Measurements from ENCODE around the gene NOS1AP.

NOS1AP gene

DNA sequence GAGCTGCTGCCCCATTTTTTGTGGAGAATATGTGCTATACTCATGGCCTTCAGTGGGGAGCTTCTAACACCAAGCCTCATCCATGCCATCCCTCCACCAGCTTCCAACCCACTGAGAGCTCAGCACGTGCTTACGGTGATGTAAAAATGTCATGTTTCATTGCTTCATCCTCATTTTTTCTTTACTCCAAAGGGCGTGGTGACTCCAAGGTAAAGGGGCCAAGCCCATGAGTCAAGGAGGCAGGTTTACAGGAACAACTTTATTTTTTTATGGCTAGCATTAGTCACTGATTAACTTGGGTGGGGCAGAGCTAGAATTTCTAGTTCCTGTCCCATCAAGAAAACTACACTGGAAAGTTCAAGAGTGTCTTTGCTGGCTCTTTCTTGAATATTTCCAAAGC lies 311.9 kb downstream of the NOS1AP start, which contains the start of gene C1orf226:
Gene C1orf226 (plus strand): TSS at position 346 of the 400 bp plus-strand sequence. CDS start 174 bp downstream, outside the sequence.
- DNase-seq (ENCODE audit: extremely low spot score), result no peak
- ChIA-PET CTCF (interaction anchor here (0.7 to 1.2 kb wide), 2 partner anchors 18 to 24 kb away, joined by 3 read pairs; no protein-coding TSS in a partner anchor), POLR2A (no interaction called here)
- TF ChIP-seq HDGF (IDR thresholded peaks at IDR 0.05; ENCODE audit: borderline replicate concordance), result no peak
- TF ChIP-seq SP1 (IDR thresholded peaks at IDR 0.05), result no peak

GRCh38 chr1:162381941-162382750 lies 312.7 kb downstream of the NOS1AP start:
- TF ChIP-seq TARDBP (IDR thresholded peaks at IDR 0.05), result no peak
- DNase-seq (ENCODE audit: extremely low spot score), result no peak
- ChIA-PET POLR2A (no interaction called here), CTCF (interaction anchor here (1.2 kb wide), 1 partner anchor 24 kb away, joined by 3 read pairs; no protein-coding TSS in a partner anchor)

DNA sequence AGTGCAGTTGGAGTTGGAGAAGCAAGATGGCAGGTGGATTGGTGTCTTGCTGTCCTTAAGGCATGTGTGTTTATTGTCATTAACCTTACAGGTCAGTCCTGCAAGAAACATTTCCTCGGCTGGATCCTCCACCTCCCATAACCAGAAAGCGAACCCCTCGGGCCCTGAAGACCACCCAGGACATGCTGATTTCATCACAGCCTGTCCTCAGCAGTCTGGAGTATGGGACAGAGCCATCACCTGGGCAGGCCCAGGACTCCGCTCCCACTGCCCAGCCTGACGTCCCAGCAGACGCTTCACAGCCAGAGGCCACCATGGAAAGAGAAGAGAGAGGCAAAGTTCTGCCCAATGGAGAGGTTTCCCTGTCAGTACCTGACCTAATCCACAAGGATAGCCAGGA lies 313.6 kb downstream of the NOS1AP start:
- TF ChIP-seq BHLHE40 (IDR thresholded peaks at IDR 0.05; ENCODE audit: borderline replicate concordance) (no peak), HDGF (IDR thresholded peaks at IDR 0.05; ENCODE audit: borderline replicate concordance) (no peak), SP1 (IDR thresholded peaks at IDR 0.05) (no peak), ARNT (IDR thresholded peaks at IDR 0.05) (no peak), SUZ12 (IDR thresholded peaks at IDR 0.05) (no peak), TARDBP (IDR thresholded peaks at IDR 0.05) (no peak), FOXM1 (IDR thresholded peaks at IDR 0.05; ENCODE audit: borderline replicate concordance) (no peak), ZNF384 (IDR thresholded peaks at IDR 0.05) (no peak), NFRKB (IDR thresholded peaks at IDR 0.05) (no peak), L3MBTL2 (conservative IDR thresholded peaks at IDR 0.05) (no peak), LEF1 (IDR thresholded peaks at IDR 0.05; ENCODE audit: borderline replicate concordance) (no peak), CTBP1 (IDR thresholded peaks at IDR 0.05; ENCODE audit: borderline replicate concordance) (no peak), FOXK2 (IDR thresholded peaks at IDR 0.05) (no peak), FOXA1 (IDR thresholded peaks at IDR 0.05) (no peak), ELF4 (IDR thresholded peaks at IDR 0.05) (no peak)
- TF ChIP-seq, protein P1, sequence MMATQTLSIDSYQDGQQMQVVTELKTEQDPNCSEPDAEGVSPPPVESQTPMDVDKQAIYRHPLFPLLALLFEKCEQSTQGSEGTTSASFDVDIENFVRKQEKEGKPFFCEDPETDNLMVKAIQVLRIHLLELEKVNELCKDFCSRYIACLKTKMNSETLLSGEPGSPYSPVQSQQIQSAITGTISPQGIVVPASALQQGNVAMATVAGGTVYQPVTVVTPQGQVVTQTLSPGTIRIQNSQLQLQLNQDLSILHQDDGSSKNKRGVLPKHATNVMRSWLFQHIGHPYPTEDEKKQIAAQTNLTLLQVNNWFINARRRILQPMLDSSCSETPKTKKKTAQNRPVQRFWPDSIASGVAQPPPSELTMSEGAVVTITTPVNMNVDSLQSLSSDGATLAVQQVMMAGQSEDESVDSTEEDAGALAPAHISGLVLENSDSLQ (IDR thresholded peaks at IDR 0.05), result no peak
- CTCF ChIA-PET, result no interaction called here
- POLR2A ChIA-PET, result no interaction called here
- no peak for DNase-seq (ENCODE audit: extremely low spot score)

DNA sequence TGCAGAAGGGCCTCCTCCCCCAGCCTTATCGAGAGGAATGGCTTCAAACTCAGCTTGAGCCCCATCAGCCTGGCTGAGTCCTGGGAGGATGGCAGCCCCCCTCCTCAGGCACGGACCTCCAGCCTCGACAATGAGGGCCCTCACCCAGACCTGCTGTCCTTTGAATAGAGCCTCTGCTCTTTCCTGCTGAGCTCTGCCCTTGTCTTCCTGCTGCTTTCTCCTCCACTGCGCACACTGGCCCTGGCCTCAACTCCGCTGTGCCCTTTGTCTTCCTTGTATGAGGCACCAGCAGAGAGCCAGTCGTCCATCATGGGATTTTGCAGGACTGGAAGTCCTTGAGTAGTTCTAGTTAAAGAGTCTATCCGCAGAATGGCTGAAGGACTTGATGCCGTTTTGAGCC lies 314.0 kb downstream of the NOS1AP start:
- CTCF ChIA-PET, result no interaction called here
- POLR2A ChIA-PET, result no interaction called here
- no peak for DNase-seq (ENCODE audit: extremely low spot score)
- TF ChIP-seq, protein P1 (IDR thresholded peaks at IDR 0.05), result no peak
- TF ChIP-seq ARNT (IDR thresholded peaks at IDR 0.05) (no peak), CTBP1 (IDR thresholded peaks at IDR 0.05; ENCODE audit: borderline replicate concordance) (no peak), SUZ12 (IDR thresholded peaks at IDR 0.05) (no peak), HDGF (IDR thresholded peaks at IDR 0.05; ENCODE audit: borderline replicate concordance) (no peak), BHLHE40 (IDR thresholded peaks at IDR 0.05; ENCODE audit: borderline replicate concordance) (no peak), NFRKB (IDR thresholded peaks at IDR 0.05) (no peak), FOXA1 (IDR thresholded peaks at IDR 0.05) (no peak), ELF4 (IDR thresholded peaks at IDR 0.05) (no peak), FOXK2 (IDR thresholded peaks at IDR 0.05) (no peak), TARDBP (IDR thresholded peaks at IDR 0.05) (no peak), SP1 (IDR thresholded peaks at IDR 0.05) (no peak), L3MBTL2 (conservative IDR thresholded peaks at IDR 0.05) (no peak), FOXM1 (IDR thresholded peaks at IDR 0.05; ENCODE audit: borderline replicate concordance) (no peak), LEF1 (IDR thresholded peaks at IDR 0.05; ENCODE audit: borderline replicate concordance) (no peak), ZNF384 (IDR thresholded peaks at IDR 0.05) (no peak)

- TF ChIP-seq, protein P1 (IDR thresholded peaks at IDR 0.05), result no peak
- TF ChIP-seq FOXA1 (IDR thresholded peaks at IDR 0.05) (no peak), NFRKB (IDR thresholded peaks at IDR 0.05) (no peak), BHLHE40 (IDR thresholded peaks at IDR 0.05; ENCODE audit: borderline replicate concordance) (no peak), ZNF384 (IDR thresholded peaks at IDR 0.05) (no peak), FOXM1 (IDR thresholded peaks at IDR 0.05; ENCODE audit: borderline replicate concordance) (no peak), ELF4 (IDR thresholded peaks at IDR 0.05) (no peak), HDGF (IDR thresholded peaks at IDR 0.05; ENCODE audit: borderline replicate concordance) (no peak)
- DNase-seq (ENCODE audit: extremely low spot score), result no peak
- ChIA-PET POLR2A (no interaction called here), CTCF (no interaction called here)
These were observed 314.6 kb downstream of the NOS1AP start for GRCh38 chr1:162384116-162384515.

DNA sequence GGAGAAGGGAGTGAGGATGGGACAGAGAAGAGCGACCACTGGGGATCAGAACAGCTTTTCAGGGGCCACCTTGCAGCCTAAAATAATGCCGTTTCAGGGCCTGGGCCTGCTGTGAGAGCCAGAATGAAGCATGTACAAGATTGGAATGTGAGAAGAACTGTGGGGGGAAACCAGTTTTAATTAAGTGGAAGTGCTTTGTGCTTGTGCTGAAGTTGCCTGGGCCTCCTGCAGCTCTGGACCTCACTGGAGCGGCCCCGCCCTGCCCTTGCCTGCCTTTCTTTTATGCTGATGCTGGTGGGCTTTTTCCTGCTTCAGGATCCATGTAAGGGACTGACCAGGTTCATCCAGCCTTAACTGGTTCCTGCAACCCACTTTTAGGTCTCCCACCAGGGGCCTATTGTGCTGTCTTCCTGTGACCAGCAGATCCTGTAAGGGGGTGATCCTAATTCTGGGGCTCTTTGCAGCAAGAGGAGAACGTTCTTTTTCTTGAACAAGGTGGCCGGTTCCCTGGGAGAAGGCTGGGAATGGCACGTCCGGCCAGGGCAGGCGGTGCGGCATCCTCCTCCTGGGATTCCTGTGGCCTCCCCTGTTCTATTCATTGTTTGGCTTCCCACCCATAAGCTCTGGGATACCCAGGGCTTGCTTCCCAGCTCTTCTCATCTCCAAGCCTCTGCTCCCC lies 315.2 kb downstream of the NOS1AP start:
- ChIA-PET POLR2A (no interaction called here), CTCF (no interaction called here)
- TF ChIP-seq FOXM1 (IDR thresholded peaks at IDR 0.05; ENCODE audit: borderline replicate concordance) (no peak), TARDBP (IDR thresholded peaks at IDR 0.05) (no peak), LEF1 (IDR thresholded peaks at IDR 0.05; ENCODE audit: borderline replicate concordance) (no peak), L3MBTL2 (conservative IDR thresholded peaks at IDR 0.05) (no peak), FOXA1 (IDR thresholded peaks at IDR 0.05) (no peak), CTBP1 (IDR thresholded peaks at IDR 0.05; ENCODE audit: borderline replicate concordance) (no peak), ELF4 (IDR thresholded peaks at IDR 0.05) (no peak), ARNT (IDR thresholded peaks at IDR 0.05) (no peak), FOXK2 (IDR thresholded peaks at IDR 0.05) (no peak), ZNF384 (IDR thresholded peaks at IDR 0.05) (no peak), SUZ12 (IDR thresholded peaks at IDR 0.05) (no peak), BHLHE40 (IDR thresholded peaks at IDR 0.05; ENCODE audit: borderline replicate concordance) (no peak)
- TF ChIP-seq, protein P1 (IDR thresholded peaks at IDR 0.05), result no peak
- no peak for DNase-seq (ENCODE audit: extremely low spot score)
